K562 (cell line): ENCODE data around the gene ADNP. TPM values are rescaled to one million over a fixed set of nuclear protein-coding genes. Genes with fewer than 3 reads are reported as not detected.

Experiments used
- ARNT ChIP-seq, 2 experiments: fragments of 450-650 bp; IDR thresholded peaks; 2 replicates each; pipeline ENCODE4 v1.6.1; 2016; ENCODE audit warnings: mild to moderate bottlenecking in 1 of 2
- CTCFL ChIP-seq: IDR thresholded peaks from 2 replicates; pipeline ENCODE4 v1.6.1; 2011; ENCODE audit warnings: borderline replicate concordance, low read depth, mild to moderate bottlenecking, moderate library complexity, low read length; ENCODE audit not compliant: insufficient read depth, poor library complexity, severe bottlenecking
- DPF2 ChIP-seq: fragments of 450-650 bp; IDR thresholded peaks from 2 replicates; pipeline ENCODE4 v1.6.1; 2016
- ELK1 ChIP-seq: sonication (generic); formaldehyde crosslinking; IDR thresholded peaks from 2 replicates; pipeline ENCODE4 v1.8.1; 2022; ENCODE audit warnings: missing genetic modification reagents
- ETV5 ChIP-seq: sonication (generic); formaldehyde crosslinking; IDR thresholded peaks from 2 replicates; pipeline ENCODE4 v1.4.0; 2020; ENCODE audit warnings: low read depth, mild to moderate bottlenecking, missing genetic modification reagents
- HNRNPUL1 ChIP-seq: fragments of 200-400 bp; formaldehyde crosslinking; IDR thresholded peaks from 2 replicates; pipeline ENCODE4 v1.6.1; 2017; ENCODE audit warnings: low read length
- MAFG ChIP-seq: fragments of 450-650 bp; conservative IDR thresholded peaks from 2 replicates; pipeline ENCODE4 v1.6.1; 2016; ENCODE audit warnings: missing genetic modification characterization, missing compliant biosample characterization
- MBD1 ChIP-seq: fragments of 250-450 bp; sonication (Bioruptor Pico); IDR thresholded peaks from 2 replicates; pipeline ENCODE4 v1.8.0; 2022; ENCODE audit warnings: inconsistent platforms
- MCM7 ChIP-seq, 2 experiments: fragments of 450-650 bp; IDR thresholded peaks; 2 replicates each; pipeline ENCODE4 v1.6.1; 2016 to 2018
- NFIX ChIP-seq: fragments of 250-450 bp; sonication (Bioruptor Pico); IDR thresholded peaks from 2 replicates; pipeline ENCODE4 v1.4.0; 2020; ENCODE audit warnings: low read depth, mild to moderate bottlenecking, moderate library complexity
- POLR3G ChIP-seq: IDR thresholded peaks from 2 replicates; pipeline ENCODE4 v1.6.1; 2011; ENCODE audit not compliant: insufficient read length, insufficient replicate concordance; ENCODE audit errors: extremely low read depth
- SP1 ChIP-seq: sonication (generic); formaldehyde crosslinking; IDR thresholded peaks from 2 replicates; pipeline ENCODE4 v1.8.1; 2022; ENCODE audit warnings: mild to moderate bottlenecking, missing genetic modification reagents
- SREBF1 ChIP-seq: fragments of 150-350 bp; IDR thresholded peaks from 2 replicates; pipeline ENCODE4 v1.6.1; 2014; ENCODE audit warnings: antibody characterized with exemption, low read depth, low read length, borderline replicate concordance
- U2AF1 ChIP-seq: fragments of 200-400 bp; formaldehyde crosslinking; optimal IDR thresholded peaks from 2 replicates; pipeline ENCODE3; 2017; ENCODE audit warnings: mild to moderate bottlenecking, low read depth, low read length, moderate library complexity
- ZFPM2 ChIP-seq: fragments of 250-450 bp; sonication (Bioruptor Pico); IDR thresholded peaks from 2 replicates; pipeline ENCODE4 v1.5.1; 2022; ENCODE audit warnings: mild to moderate bottlenecking
- ZNF121 ChIP-seq: sonication (generic); formaldehyde crosslinking; conservative IDR thresholded peaks from 2 replicates; pipeline ENCODE4 v1.8.0; 2022; ENCODE audit warnings: missing genetic modification reagents
- ZNF165 ChIP-seq: fragments of 250-450 bp; sonication (Bioruptor Pico); IDR thresholded peaks from 2 replicates; pipeline ENCODE4 v1.4.0; 2020; ENCODE audit warnings: borderline replicate concordance
- ZNF217 ChIP-seq: sonication (generic); formaldehyde crosslinking; IDR thresholded peaks from 2 replicates; pipeline ENCODE4 v1.8.0; 2022; ENCODE audit warnings: mild to moderate bottlenecking, missing genetic modification reagents
- ZNF583 ChIP-seq: fragments of 250-450 bp; sonication (Bioruptor Pico); IDR thresholded peaks from 2 replicates; pipeline ENCODE4 v1.4.0; 2020
- ZNF699 ChIP-seq: fragments of 250-450 bp; sonication (Bioruptor Pico); IDR thresholded peaks from 2 replicates; pipeline ENCODE4 v1.8.0; 2021; ENCODE audit warnings: mild to moderate bottlenecking, moderate library complexity; ENCODE audit not compliant: insufficient replicate concordance
- ZNF740 ChIP-seq, 3 experiments: fragments of 200-800 bp in 1 of 3; sonication (Bioruptor generic) in 1 of 3; sonication (generic) in 1 of 3; formaldehyde crosslinking in 1 of 3; IDR thresholded peaks; 2 replicates each; pipeline versions ENCODE4 v1.6.1 to v1.8.0; 2016 to 2022; ENCODE audit warnings: mild to moderate bottlenecking in 2 of 3, missing compliant biosample characterization in 2 of 3, missing genetic modification characterization in 2 of 3, missing genetic modification reagents in 1 of 3
- ZNF75A ChIP-seq: fragments of 450-650 bp; formaldehyde crosslinking; IDR thresholded peaks from 2 replicates; pipeline ENCODE4 v1.4.0; 2020; ENCODE audit warnings: mild to moderate bottlenecking
- polyA plus RNA-seq, 8 experiments: library from polyadenylated mRNA; depleted of rRNA in 4 of 8; stranded (reverse) in 5 of 8; unstranded in 3 of 8; fragments of >200 nt; fragmentation: Nextera tagmentation in 2 of 8; fragmentation: Illumina TruSeq in 1 of 8; extraction: Ambion mirVana in 2 of 8; extraction: Trizol in 1 of 8; gene quantifications; 2 replicates each; pipeline versions ENCODE4 v1.2.1 to v1.2.3, GENCODE V29; 2011 to 2014; ENCODE audit warnings: inconsistent platforms in 1 of 8, missing spikeins in 1 of 8
- total RNA-seq, 7 experiments: library from RNA; depleted of rRNA in 6 of 7; stranded (reverse); fragments of >200 nt in 6 of 7; fragmentation: Illumina TruSeq in 2 of 7; extraction: Trizol in 2 of 7; gene quantifications; 2 replicates each; pipeline versions ENCODE4 v1.2.1 to v1.2.3, GENCODE V29; 2011 to 2021; ENCODE audit warnings: low replicate concordance in 1 of 7

ADNP gene
- total and polyA plus RNA-seq, 9 of the 15 experiments (the other 6 are each of a cell fraction or from before 2014, with no cell fraction given): 17.8 to 59.9 (median 25.3) TPM

GRCh38 chr20:50958615-50959542, 27.6 kb upstream of the ADNP start, which contains the start of gene MOCS3 (continued):
- peak; percentile 9 for TF ChIP-seq SREBF1
- peak; percentile 23; the same call in 1 of the 2 replicates for TF ChIP-seq SP1 (CRISPR knock-in tag)
- TF ChIP-seq MAFG: no peak
- TF ChIP-seq ZNF699 (CRISPR knock-in tag): no peak
- TF ChIP-seq ARNT (IDR thresholded peaks at IDR 0.05): peak in 1 of 2 experiments; percentile 34; a peak in 1 of 4 replicates
- 0 out of 2 replicates have a peak, but pooled peaks have one; percentile 62 for TF ChIP-seq ETV5 (CRISPR knock-in tag)
- TF ChIP-seq ZNF583: no peak
- TF ChIP-seq ZNF121 (CRISPR knock-in tag): no peak
- no peak for TF ChIP-seq NFIX (CRISPR knock-in tag)
- TF ChIP-seq ELK1: no peak
- no peak for TF ChIP-seq DPF2
- TF ChIP-seq ZFPM2 (CRISPR knock-in tag): no peak
- TF ChIP-seq ZNF217: no peak
- TF ChIP-seq MBD1 (CRISPR knock-in tag): no peak
- TF ChIP-seq CTCFL: no peak
- no peak for TF ChIP-seq POLR3G
- no peak for TF ChIP-seq ZNF740 (CRISPR knock-in tag; IDR thresholded peaks at IDR 0.05)
- no peak for TF ChIP-seq ZNF740 (tag; IDR thresholded peaks at IDR 0.05)
- no peak for TF ChIP-seq ZNF75A (CRISPR knock-in tag)
- no peak for TF ChIP-seq MCM7 (IDR thresholded peaks at IDR 0.05)
- no peak for TF ChIP-seq U2AF1
- TF ChIP-seq ZNF165 (CRISPR knock-in tag): no peak
- no peak for TF ChIP-seq HNRNPUL1
